H9 (cell line): Measurements from ENCODE around the gene ATAD2B. TPM values are rescaled to one million over a fixed set of nuclear protein-coding genes. Genes with fewer than 3 reads are reported as not detected.

Experiments
- DNase-seq: peaks from one replicate; pipeline ENCODE4 v3.0.0-alpha.2; 2017
- H2AFZ ChIP-seq: one replicate; pipeline ENCODE4 v1.6.1; 2013; ENCODE audit warnings: mild to moderate bottlenecking, low read length, control low read depth, moderate library complexity
- H2AK5ac ChIP-seq: 2 replicates; pipeline ENCODE4 v1.6.1; 2013; ENCODE audit warnings: low read length, control low read depth, mixed read lengths; ENCODE audit not compliant: insufficient read length
- H2BK120ac ChIP-seq: one replicate; pipeline ENCODE4 v1.6.1; 2013; ENCODE audit warnings: low read depth, mild to moderate bottlenecking, low read length, control low read depth, inconsistent platforms; ENCODE audit not compliant: poor library complexity, severe bottlenecking
- H2BK12ac ChIP-seq: 2 replicates; pipeline ENCODE4 v1.6.1; 2013; ENCODE audit warnings: low read length, control low read depth, mixed read lengths, low read depth; ENCODE audit not compliant: insufficient read length
- H2BK15ac ChIP-seq: 2 replicates; pipeline ENCODE4 v1.6.1; 2013; ENCODE audit warnings: low read depth, low read length, control low read depth
- H2BK20ac ChIP-seq: one replicate; pipeline ENCODE4 v1.6.1; 2013; ENCODE audit warnings: low read depth, mild to moderate bottlenecking, low read length, control low read depth, inconsistent platforms; ENCODE audit not compliant: poor library complexity, severe bottlenecking
- H2BK5ac ChIP-seq: 2 replicates; pipeline ENCODE4 v1.6.1; 2013; ENCODE audit warnings: low read length, control low read depth, mixed read lengths; ENCODE audit not compliant: insufficient read length
- H3K14ac ChIP-seq: 2 replicates; pipeline ENCODE4 v1.6.1; 2013; ENCODE audit warnings: low read length, control low read depth; ENCODE audit not compliant: insufficient read depth
- H3K18ac ChIP-seq: 2 replicates; pipeline ENCODE4 v1.6.1; 2013; ENCODE audit warnings: low read depth, mild to moderate bottlenecking, mixed read lengths, low read length, control low read depth; ENCODE audit not compliant: insufficient read length
- H3K23ac ChIP-seq: 2 replicates; pipeline ENCODE4 v1.6.1; 2013; ENCODE audit warnings: low read length, control low read depth, mixed read lengths, low read depth; ENCODE audit not compliant: insufficient read length
- H3K23me2 ChIP-seq: 2 replicates; pipeline ENCODE4 v1.6.1; 2013; ENCODE audit warnings: low read depth, mild to moderate bottlenecking, mixed read lengths, low read length, control low read depth; ENCODE audit not compliant: insufficient read length, poor library complexity, severe bottlenecking
- H3K27ac ChIP-seq: 2 replicates; pipeline ENCODE4 v1.5.1; 2013; ENCODE audit warnings: low read length, control low read depth, mixed read lengths, low read depth; ENCODE audit not compliant: insufficient read length
- H3K27me3 ChIP-seq: 2 replicates; pipeline ENCODE4 v1.6.1; 2013; ENCODE audit warnings: low read length, control low read depth, inconsistent platforms; ENCODE audit not compliant: insufficient read depth
- H3K4ac ChIP-seq: 2 replicates; pipeline ENCODE4 v1.6.1; 2013; ENCODE audit warnings: low read depth, mild to moderate bottlenecking, control low read depth, inconsistent platforms, low read length, moderate library complexity
- H3K4me1 ChIP-seq: 2 replicates; pipeline ENCODE4 v1.6.1; 2013; ENCODE audit warnings: low read length, control low read depth, inconsistent platforms; ENCODE audit not compliant: insufficient read depth
- H3K4me2 ChIP-seq: 2 replicates; pipeline ENCODE4 v1.6.1; 2013; ENCODE audit warnings: low read length, control low read depth, mixed read lengths; ENCODE audit not compliant: insufficient read length, insufficient read depth
- H3K56ac ChIP-seq: 2 replicates; pipeline ENCODE4 v1.6.1; 2013; ENCODE audit warnings: low read depth, mild to moderate bottlenecking, mixed read lengths, low read length, control low read depth; ENCODE audit not compliant: insufficient read length
- H3K79me1 ChIP-seq: 2 replicates; pipeline ENCODE4 v1.6.1; 2013; ENCODE audit warnings: low read depth, mild to moderate bottlenecking, moderate library complexity, low read length, control low read depth, inconsistent platforms; ENCODE audit not compliant: insufficient read depth, poor library complexity, severe bottlenecking
- H3K79me2 ChIP-seq: 2 replicates; pipeline ENCODE4 v1.6.1; 2013; ENCODE audit warnings: low read length, control low read depth, inconsistent platforms; ENCODE audit not compliant: insufficient read depth
- H3K9ac ChIP-seq: 2 replicates; pipeline ENCODE4 v1.6.1; 2013; ENCODE audit warnings: low read length, control low read depth, mixed read lengths; ENCODE audit not compliant: insufficient read length; ENCODE audit errors: extremely low read depth
- H3K9me3 ChIP-seq: one replicate; pipeline ENCODE4 v1.6.1; 2013; ENCODE audit warnings: low read depth, low read length, inconsistent platforms; ENCODE audit not compliant: control insufficient read depth
- H3T11ph ChIP-seq: one replicate; pipeline ENCODE4 v1.6.1; 2013; ENCODE audit warnings: mild to moderate bottlenecking, low read length, control low read depth, inconsistent platforms
- H4K20me1 ChIP-seq: one replicate; pipeline ENCODE4 v1.6.1; 2013; ENCODE audit not compliant: control insufficient read depth, insufficient read length, insufficient read depth
- H4K5ac ChIP-seq: 2 replicates; pipeline ENCODE4 v1.6.1; 2013; ENCODE audit warnings: low read depth, mild to moderate bottlenecking, mixed read lengths, low read length, control low read depth; ENCODE audit not compliant: insufficient read length
- H4K8ac ChIP-seq: replicated peaks from 2 replicates; pipeline ENCODE4 v1.6.1; 2013; ENCODE audit warnings: low read length, control low read depth, mixed read lengths, low read depth; ENCODE audit not compliant: insufficient read length
- H4K91ac ChIP-seq: 2 replicates; pipeline ENCODE4 v1.6.1; 2013; ENCODE audit warnings: low read depth, mild to moderate bottlenecking, moderate library complexity, mixed read lengths, low read length, control low read depth; ENCODE audit not compliant: insufficient read length
- H3K27ac Mint-ChIP-seq, 3 experiments: 2 replicates in 2 of 3; 3 replicates in 1 of 3; pipeline ENCODE4 v1.8.0; 2020 to 2021; ENCODE audit warnings: mixed read lengths in 3 of 3, mild to moderate bottlenecking in 1 of 3, moderate library complexity in 1 of 3
- H3K27me3 Mint-ChIP-seq: 2 replicates; pipeline ENCODE4 v1.8.0; 2021; ENCODE audit warnings: low read depth, mild to moderate bottlenecking, moderate library complexity, mixed read lengths
- H3K36me3 Mint-ChIP-seq, 3 experiments: 2 replicates in 2 of 3; 3 replicates in 1 of 3; pipeline ENCODE4 v1.8.0; 2020 to 2021; ENCODE audit warnings: low read depth in 3 of 3, mixed read lengths in 3 of 3; ENCODE audit not compliant: insufficient read depth in 1 of 3
- H3K4me1 Mint-ChIP-seq, 2 experiments: 2 replicates each; pipeline ENCODE4 v1.8.0; 2020; ENCODE audit warnings: mixed read lengths in 2 of 2
- H3K4me3 Mint-ChIP-seq, 2 experiments: 2 replicates in 1 of 2; 3 replicates in 1 of 2; pipeline ENCODE4 v1.8.0; 2020 to 2021; ENCODE audit warnings: mild to moderate bottlenecking in 2 of 2, mixed read lengths in 2 of 2, moderate library complexity in 1 of 2
- H3K9me3 Mint-ChIP-seq, 2 experiments: 2 replicates in 1 of 2; 3 replicates in 1 of 2; pipeline ENCODE4 v1.8.0; 2020; ENCODE audit warnings: mild to moderate bottlenecking in 2 of 2, mixed read lengths in 2 of 2, moderate library complexity in 1 of 2
- CTCF ChIP-seq: fragments of 200-600 bp; sonication (generic); conservative IDR thresholded peaks from 3 replicates; pipeline ENCODE4 v1.8.0; 2021; ENCODE audit warnings: antibody characterized with exemption, mild to moderate bottlenecking
- WGBS: extraction: QIAGEN DNeasy Blood & Tissue Kit; methylation state at CpG from one replicate; pipeline ENCODE4 v1.1.7; 2013; ENCODE audit warnings: missing lambda C conversion rate, low lambda C conversion rate, mixed read lengths; ENCODE audit not compliant: insufficient read length; ENCODE audit errors: extremely low coverage; 5-methylcytosine and 5-hydroxymethylcytosine counted together
- total RNA-seq: library from RNA; stranded (reverse); gene quantifications from 2 replicates; pipeline ENCODE4 v1.2.1, GENCODE V29; 2021

ATAD2B gene
- total RNA-seq, 1 experiment from 2014 or later: 21.4 TPM

- no peak overlapping the region for H4K5ac ChIP-seq
- H3K14ac ChIP-seq: no peak overlapping the region
- no peak overlapping the region for H3K56ac ChIP-seq
- no peaks in the 10 kb centered on the region for H3K79me1 ChIP-seq
- no peak overlapping the region for H3T11ph ChIP-seq
- H3K36me3 Mint-ChIP-seq: peaks cover 0 to 5% (median 4%) of the 10 kb centered on the region in 3 experiments; a peak in 4 of 7 replicates
- no peaks in the 10 kb centered on the region for H3K27me3 Mint-ChIP-seq
- H3K4me3 Mint-ChIP-seq: no peak overlapping the region
- H3K18ac ChIP-seq: no peak overlapping the region
- H3K4ac ChIP-seq: no peak overlapping the region
- no peak overlapping the region for H2AFZ ChIP-seq
- H3K27ac Mint-ChIP-seq: no peak overlapping the region
- H2AK5ac ChIP-seq: no peak overlapping the region
- H3K4me1 ChIP-seq: no peaks in the 10 kb centered on the region
- no peak for TF ChIP-seq CTCF
- no peaks in the 10 kb centered on the region for H3K27me3 ChIP-seq
- no peak overlapping the region for H3K23ac ChIP-seq
- whole genome bisulfite sequencing: no CpG with 5 or more reads among the region's 6 CpGs
- H3K9ac ChIP-seq: no peak overlapping the region
- H2BK120ac ChIP-seq: no peak overlapping the region
- peaks cover 9 to 10% of the 10 kb centered on the region in 2 experiments; a peak in 2 of 4 replicates for H3K4me1 Mint-ChIP-seq
- H3K27ac ChIP-seq: no peak overlapping the region
- H2BK12ac ChIP-seq: no peak overlapping the region
- no peak overlapping the region for H2BK15ac ChIP-seq
- H3K4me2 ChIP-seq: no peak overlapping the region
- H2BK5ac ChIP-seq: no peak overlapping the region
- H3K79me2 ChIP-seq: no peaks in the 10 kb centered on the region; the same call in 1 of the 2 replicates
- no peak overlapping the region for H4K8ac ChIP-seq
- no peak overlapping the region for H2BK20ac ChIP-seq
- H3K23me2 ChIP-seq: no peaks in the 10 kb centered on the region
- no peak for DNase-seq
- H4K20me1 ChIP-seq: no peaks in the 10 kb centered on the region
- H3K9me3 Mint-ChIP-seq: peaks cover 4 to 5% of the 10 kb centered on the region in 2 experiments; a peak in 3 of 5 replicates
- no peaks in the 10 kb centered on the region for H3K9me3 ChIP-seq
- no peak overlapping the region for H4K91ac ChIP-seq
These were observed 24.7 kb downstream of the ATAD2B start for GRCh38 chr2:23901966-23902846.
